Measurements from ENCODE around the gene PLCL2. TPM values are rescaled to one million over a fixed set of nuclear protein-coding genes. Genes with fewer than 3 reads are reported as not detected.

PLCL2 gene
- total and polyA plus RNA-seq, 4 donors = 1.5 to 16.5 (median 9.4) TPM

- no peak for TF ChIP-seq GABPA (IDR thresholded peaks at IDR 0.05 in 1 of 2, conservative IDR thresholded peaks at IDR 0.05 in 1 of 2)
- no peak for DNase-seq (ENCODE audit: low spot score)
- WGBS = 92% methylated on average over 4 of the region's 4 CpGs
- no peak overlapping the region for H3K9ac ChIP-seq (ENCODE audit: low read depth in 1 of 2, low read length in 2 of 2)
- no peak overlapping the region for H3K4me3 ChIP-seq (ENCODE audit: low read depth in 1 of 3, low read length in 3 of 3)
- no peak overlapping the region for H3K27ac ChIP-seq (ENCODE audit: low read depth in 1 of 2, low read length in 2 of 2)
- peaks cover 0 to 15% (median 7%) of the 10 kb centered on the region in 4 donors for H3K36me3 ChIP-seq (ENCODE audit: control insufficient read depth in 4 of 4, insufficient read depth in 3 of 4, low read depth in 1 of 4, low read length in 3 of 4)
- no peaks in the 10 kb centered on the region for H3K27me3 ChIP-seq (ENCODE audit: control insufficient read depth in 4 of 4, insufficient read depth in 4 of 4, low read length in 3 of 4)
- no peaks in the 10 kb centered on the region for H3K4me1 ChIP-seq (ENCODE audit: control insufficient read depth in 4 of 4, insufficient read depth in 4 of 4, low read length in 3 of 4)
- H3K9me3 ChIP-seq (ENCODE audit: control insufficient read depth in 4 of 4, low read length in 3 of 4) = no peaks in the 10 kb centered on the region
These were observed 165.3 kb downstream of the PLCL2 start for GRCh38 chr3:17050071-17050470.

GRCh38 chr3:17050506-17050905, 165.8 kb downstream of the PLCL2 start:
- WGBS = 86% methylated on average over 2 of the region's 2 CpGs
- H3K4me1 ChIP-seq (ENCODE audit: control insufficient read depth in 4 of 4, insufficient read depth in 4 of 4, low read length in 3 of 4) = no peaks in the 10 kb centered on the region
- H3K9me3 ChIP-seq (ENCODE audit: control insufficient read depth in 4 of 4, low read length in 3 of 4) = no peaks in the 10 kb centered on the region
- no peak overlapping the region for H3K27ac ChIP-seq (ENCODE audit: low read depth in 1 of 2, low read length in 2 of 2)
- H3K9ac ChIP-seq (ENCODE audit: low read depth in 1 of 2, low read length in 2 of 2) = no peak overlapping the region
- no peak for DNase-seq (ENCODE audit: low spot score)
- no peak overlapping the region for H3K4me3 ChIP-seq (ENCODE audit: low read depth in 1 of 3, low read length in 3 of 3)
- H3K36me3 ChIP-seq (ENCODE audit: control insufficient read depth in 4 of 4, insufficient read depth in 3 of 4, low read depth in 1 of 4, low read length in 3 of 4) = peaks cover 0 to 13% (median 6%) of the 10 kb centered on the region in 4 donors
- H3K27me3 ChIP-seq (ENCODE audit: control insufficient read depth in 4 of 4, insufficient read depth in 4 of 4, low read length in 3 of 4) = no peaks in the 10 kb centered on the region
- no peak for TF ChIP-seq REST (IDR thresholded peaks at IDR 0.05)

- DNase-seq (ENCODE audit: low spot score) = no peak
- H3K36me3 ChIP-seq (ENCODE audit: control insufficient read depth in 4 of 4, insufficient read depth in 3 of 4, low read depth in 1 of 4, low read length in 3 of 4) = peaks cover 0 to 11% (median 4%) of the 10 kb centered on the region in 4 donors
- TF ChIP-seq FOXA1 (IDR thresholded peaks at IDR 0.05) (no peak), HNF4G (IDR thresholded peaks at IDR 0.05) (no peak), RXRA (IDR thresholded peaks at IDR 0.05) (no peak), TAF1 (conservative IDR thresholded peaks at IDR 0.05) (no peak), HNF4A (conservative IDR thresholded peaks at IDR 0.05) (no peak), SP1 (IDR thresholded peaks at IDR 0.05) (no peak), YY1 (IDR thresholded peaks at IDR 0.05) (no peak), EGR1 (IDR thresholded peaks at IDR 0.05; ENCODE audit: low read depth in 2 of 2) (no peak), NR2F2 (IDR thresholded peaks at IDR 0.05) (no peak), JUND (IDR thresholded peaks at IDR 0.05) (no peak)
- TF ChIP-seq, protein P1, sequence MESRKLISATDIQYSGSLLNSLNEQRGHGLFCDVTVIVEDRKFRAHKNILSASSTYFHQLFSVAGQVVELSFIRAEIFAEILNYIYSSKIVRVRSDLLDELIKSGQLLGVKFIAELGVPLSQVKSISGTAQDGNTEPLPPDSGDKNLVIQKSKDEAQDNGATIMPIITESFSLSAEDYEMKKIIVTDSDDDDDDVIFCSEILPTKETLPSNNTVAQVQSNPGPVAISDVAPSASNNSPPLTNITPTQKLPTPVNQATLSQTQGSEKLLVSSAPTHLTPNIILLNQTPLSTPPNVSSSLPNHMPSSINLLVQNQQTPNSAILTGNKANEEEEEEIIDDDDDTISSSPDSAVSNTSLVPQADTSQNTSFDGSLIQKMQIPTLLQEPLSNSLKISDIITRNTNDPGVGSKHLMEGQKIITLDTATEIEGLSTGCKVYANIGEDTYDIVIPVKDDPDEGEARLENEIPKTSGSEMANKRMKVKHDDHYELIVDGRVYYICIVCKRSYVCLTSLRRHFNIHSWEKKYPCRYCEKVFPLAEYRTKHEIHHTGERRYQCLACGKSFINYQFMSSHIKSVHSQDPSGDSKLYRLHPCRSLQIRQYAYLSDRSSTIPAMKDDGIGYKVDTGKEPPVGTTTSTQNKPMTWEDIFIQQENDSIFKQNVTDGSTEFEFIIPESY (IDR thresholded peaks at IDR 0.05) = no peak
- TF ChIP-seq, protein P2, sequence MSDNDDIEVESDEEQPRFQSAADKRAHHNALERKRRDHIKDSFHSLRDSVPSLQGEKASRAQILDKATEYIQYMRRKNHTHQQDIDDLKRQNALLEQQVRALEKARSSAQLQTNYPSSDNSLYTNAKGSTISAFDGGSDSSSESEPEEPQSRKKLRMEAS (IDR thresholded peaks at IDR 0.05) = no peak
These were observed 167.6 kb downstream of the PLCL2 start for GRCh38 chr3:17052363-17052762.

More at GRCh38 chr3:17052363-17052762, 167.6 kb downstream of the PLCL2 start:
- Histone ChIP-seq H3K27ac (ENCODE audit: low read depth in 1 of 2, low read length in 2 of 2) (no peak overlapping the region), H3K9me3 (ENCODE audit: control insufficient read depth in 4 of 4, low read length in 3 of 4) (no peaks in the 10 kb centered on the region), H3K27me3 (ENCODE audit: control insufficient read depth in 4 of 4, insufficient read depth in 4 of 4, low read length in 3 of 4) (no peaks in the 10 kb centered on the region), H3K4me1 (ENCODE audit: control insufficient read depth in 4 of 4, insufficient read depth in 4 of 4, low read length in 3 of 4) (no peaks in the 10 kb centered on the region), H3K4me3 (ENCODE audit: low read depth in 1 of 3, low read length in 3 of 3) (no peak overlapping the region), H3K9ac (ENCODE audit: low read depth in 1 of 2, low read length in 2 of 2) (no peak overlapping the region)
